Fibroblast of skin of scalp (primary cell): ENCODE results near the gene IDUA.
A peak's percentile ranks its signal among the peaks of the same experiment; 100 is the strongest.
"Not testable (repeated sequence)": the region's sequence is repeated elsewhere in the genome, so short reads cannot be mapped to it uniquely, and the experiment has no call there.

Experiments
- DNase-seq: peaks from one replicate; pipeline ENCODE4 v3.0.0-alpha.2; 2013

IDUA gene

DNA sequence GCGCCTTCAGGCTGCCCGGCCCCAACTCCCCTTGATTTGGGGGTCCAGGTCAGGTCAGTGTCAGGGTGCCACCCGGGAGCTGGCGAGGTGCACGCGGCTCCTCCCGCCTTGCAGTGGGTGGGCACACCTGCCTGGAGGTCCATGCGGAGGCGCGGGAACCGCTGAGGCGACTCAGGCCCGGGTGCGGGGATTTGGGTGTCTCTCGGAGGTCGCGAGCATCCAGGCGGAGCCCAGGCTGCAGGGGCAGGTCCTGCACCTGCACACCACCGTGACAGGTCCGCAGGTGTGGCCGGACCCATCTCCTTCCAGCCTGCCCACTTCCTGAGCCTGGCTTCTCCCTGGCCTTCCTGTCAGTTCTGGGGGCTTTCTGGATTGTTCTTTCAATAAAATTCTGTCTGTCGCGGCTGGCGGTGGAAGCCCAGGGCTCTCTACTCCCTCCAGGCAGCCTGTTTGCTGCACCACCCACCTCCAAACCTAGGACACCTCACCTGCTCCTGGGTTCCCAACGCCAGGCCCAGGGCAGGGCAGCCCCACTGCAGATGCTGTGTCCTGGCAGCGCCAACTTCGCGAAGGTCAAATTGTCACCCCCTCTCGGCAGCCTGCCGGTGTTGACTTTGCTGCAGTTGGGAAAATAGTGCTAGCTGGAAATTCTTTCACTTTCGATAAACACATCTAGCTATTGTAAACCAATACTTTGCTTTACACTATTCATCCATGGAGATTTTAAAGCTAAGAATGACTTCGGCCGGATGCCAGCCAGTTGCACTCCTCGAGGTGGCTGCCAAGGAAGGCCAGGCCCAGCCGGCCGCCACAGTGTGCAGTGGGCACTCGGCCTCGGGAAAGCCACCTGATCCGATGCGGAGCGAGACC, 60.5 kb downstream of the IDUA start:
- DNase-seq = no peak

DNA sequence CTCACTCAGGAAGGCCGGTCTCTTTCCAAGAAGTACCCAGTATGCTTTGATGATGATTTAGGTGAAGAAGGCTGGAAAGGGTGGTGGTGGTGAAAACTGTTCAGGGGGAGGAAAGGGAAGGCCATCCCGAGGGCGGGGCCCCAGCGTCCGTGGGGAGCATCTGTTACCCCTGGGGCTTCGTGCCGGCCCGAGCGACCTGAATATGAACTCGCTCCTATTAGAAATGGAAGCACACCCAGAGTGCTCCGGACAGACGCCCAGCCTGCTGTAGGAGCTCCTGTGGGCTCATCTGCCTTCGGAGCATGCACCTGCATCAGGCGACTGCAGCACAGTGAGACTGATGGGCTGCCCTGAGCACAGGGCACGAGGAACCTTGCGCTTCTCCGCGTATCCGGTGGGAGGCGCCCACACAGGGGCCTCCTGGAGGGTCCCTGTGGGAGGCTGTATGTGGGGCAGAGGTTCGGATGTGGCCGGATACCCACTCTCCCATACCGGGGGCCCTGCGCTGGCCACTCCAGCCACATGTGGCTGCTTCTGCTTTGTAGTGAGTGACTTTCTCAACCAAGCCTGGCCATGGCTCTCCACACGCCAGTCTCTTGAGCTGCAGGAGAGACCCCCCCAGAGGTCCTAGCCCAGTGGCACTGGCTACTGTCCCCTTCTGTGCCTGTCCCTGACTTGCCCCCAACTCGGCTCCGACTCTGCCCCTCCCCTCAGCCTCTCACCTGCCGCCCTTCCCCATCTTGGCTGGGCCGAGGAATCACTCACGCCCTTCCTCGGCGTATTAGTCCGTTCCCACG, 61.3 kb downstream of the IDUA start:
- no peak for DNase-seq

DNA sequence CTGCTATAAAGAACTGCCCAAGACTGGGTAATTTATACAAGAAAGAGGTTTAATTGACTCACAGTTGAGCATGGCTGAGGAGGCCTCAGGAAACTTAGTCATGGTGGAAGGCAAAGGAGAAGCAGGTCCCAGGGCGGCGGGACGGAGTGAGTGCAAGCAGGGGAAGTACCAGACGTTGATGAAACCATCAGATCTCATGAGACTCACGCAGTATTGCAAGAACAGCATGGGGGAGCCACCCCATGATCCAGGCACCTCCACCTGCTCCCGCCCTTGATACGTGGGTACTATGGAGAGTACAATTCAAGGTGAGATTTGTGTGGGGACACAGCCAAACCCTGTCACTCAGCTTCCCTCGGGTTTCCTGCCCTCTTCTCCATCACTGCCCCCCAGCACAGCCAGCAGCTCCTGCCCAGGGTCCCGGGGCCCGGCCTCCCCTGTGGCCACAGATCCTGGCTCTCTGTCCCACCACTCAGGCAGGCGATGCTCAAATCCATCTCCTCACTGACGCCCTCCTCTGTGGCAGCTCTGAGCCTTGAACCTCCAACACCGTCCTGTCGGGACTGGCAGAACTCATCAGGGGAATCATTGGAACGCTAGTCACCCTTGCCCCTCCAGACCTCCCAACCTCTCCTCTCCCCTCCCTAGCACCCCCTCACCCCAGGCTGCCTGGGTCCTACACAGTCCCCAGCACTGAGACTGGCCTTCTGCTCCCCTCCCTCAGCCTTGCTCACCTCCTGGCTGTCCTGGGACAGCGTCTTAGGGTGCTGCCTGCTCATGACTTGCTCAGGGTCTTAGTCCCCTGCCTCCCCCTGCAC, 62.1 kb downstream of the IDUA start:
- no peak for DNase-seq

DNA sequence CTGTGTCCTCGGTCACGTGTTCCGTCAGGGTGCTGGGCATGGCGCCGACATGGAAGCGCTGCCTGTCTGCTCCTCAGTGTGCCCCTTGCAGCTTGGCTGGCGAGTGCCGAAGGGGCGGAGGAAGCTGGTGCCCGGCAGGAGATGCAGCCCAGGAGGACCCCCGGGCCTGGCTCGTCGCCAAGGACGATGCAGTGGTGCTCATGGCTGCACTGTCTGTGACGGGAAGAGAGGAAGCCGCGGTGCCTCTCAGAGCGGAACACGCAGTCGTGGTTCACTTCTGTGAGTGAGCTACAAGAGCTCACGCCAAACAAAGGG, 62.7 kb downstream of the IDUA start:
- no peak for DNase-seq

DNA sequence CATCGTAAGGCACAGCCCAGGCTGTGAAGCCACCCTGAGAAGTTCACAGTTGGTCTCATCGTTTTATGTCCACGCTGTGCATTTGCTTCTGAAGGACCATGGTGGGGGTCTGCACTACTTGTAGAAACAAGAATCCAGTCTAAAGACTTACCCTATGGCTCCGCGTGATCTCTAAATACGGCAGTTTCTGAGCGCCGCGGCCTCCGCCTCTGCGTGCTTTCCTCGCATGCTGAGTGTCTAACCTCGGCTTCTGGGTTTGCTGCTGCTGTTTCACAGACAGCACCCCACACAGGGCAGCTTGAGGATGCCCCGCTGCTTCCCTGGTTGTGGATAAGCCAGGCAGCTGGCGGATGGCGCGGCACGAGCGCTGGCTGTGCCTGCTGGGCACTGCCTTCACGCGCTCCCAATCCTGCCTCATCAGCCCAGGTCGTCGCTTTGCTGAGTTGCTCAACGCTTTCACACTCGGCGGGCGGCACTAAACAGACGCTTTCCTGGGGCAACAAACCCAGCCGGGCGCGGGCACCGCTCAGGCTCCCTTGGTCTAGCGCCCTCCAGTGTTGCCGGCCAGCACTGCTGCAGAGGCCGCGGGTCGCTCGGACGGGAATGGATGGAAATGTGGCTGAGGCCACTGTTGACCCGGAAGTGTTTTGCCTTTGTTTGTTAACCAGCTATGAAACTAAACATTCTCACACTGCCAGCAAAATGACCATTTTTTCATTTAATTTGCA, 63.8 kb downstream of the IDUA start:
- DNase-seq = no peak

DNA sequence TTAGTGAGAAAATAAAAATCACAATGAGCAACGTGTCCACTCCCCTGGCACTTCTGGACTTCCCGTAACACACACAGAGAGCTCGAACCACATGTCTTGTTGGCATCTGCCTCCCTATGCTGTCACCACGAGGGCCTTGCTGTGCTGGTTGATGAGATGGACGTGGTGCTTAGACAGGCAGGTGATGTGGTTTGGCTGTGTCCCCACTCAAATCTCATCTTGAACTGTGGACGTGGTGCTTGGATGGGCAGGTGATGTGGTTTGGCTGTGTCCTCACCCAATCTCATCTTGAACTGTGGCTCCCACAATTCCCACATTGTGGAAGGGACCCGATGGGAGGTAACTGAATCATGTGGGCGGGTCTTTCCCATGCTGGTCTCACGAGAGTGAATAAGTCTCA, 64.6 kb downstream of the IDUA start:
- no peak for DNase-seq

DNA sequence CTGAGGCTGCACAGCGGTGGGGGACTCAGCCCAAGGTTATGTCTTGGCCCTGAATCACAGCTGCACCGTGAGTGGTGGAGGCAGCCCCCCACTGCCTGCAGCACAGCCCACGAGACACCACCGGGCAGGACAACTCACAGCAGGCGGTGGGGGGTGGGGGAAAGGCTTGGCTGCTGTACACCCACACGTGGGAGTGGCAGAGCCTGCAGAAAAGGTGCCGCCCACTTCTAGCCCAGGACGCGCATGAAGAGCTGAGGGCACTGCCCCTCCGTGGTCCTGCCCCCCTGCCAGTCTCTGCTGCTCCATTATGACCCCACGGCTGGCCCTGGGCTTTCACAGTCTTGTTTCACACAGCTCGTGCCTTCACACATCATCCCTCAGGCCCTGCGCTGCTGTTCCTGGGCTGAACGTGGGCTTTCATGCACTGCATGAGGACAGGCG, 65.4 kb downstream of the IDUA start:
- DNase-seq = no peak

DNA sequence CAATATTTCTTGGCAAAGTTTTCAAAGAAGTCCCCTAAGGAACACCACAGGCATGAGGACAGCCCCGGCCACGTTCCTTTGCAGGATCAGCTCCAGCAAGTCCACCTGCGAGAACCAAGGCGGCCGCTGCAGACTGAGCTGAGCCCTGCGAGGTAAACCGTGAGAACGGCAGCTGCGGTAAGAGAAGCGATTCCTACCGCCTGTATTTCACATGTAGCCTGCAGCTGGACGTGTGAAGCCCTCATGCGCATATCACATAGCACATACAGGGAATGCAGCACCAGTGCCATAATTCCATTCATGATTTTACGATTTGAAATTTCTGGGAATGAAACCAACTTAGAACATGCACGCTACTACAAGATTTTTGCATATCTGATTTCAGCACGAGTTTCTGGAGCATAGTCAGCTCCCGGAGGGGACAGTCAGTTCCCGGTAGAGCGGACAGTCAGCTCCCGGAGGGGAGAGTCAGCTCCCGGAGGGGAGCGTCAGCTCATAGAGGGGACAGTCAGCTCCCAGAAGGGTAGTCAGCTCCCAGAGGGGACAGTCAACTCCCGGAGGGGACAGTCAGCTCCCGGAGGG, 66.3 kb downstream of the IDUA start:
- DNase-seq = peak; percentile 92

DNA sequence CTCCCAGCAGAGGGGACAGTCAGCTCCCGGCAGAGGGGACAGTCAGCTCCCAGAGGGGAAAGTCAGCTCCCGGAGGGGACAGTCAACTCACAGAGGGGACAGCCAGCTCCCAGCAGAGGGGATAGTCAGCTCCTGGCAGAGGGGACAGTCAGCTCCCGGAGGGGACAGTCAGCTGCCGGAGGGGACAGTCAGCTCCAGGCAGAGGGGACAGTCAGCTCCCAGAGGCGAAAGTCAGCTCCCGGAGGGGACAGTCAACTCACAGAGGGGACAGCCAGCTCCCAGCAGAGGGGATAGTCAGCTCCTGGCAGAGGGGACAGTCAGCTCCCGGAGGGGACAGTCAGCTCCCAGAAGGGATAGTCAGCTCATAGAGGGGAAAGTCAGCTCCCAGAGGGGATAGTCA, 67.0 kb downstream of the IDUA start:
- DNase-seq = not testable (repeated sequence)
